ENCODE results near the gene PCDH12.

DNA sequence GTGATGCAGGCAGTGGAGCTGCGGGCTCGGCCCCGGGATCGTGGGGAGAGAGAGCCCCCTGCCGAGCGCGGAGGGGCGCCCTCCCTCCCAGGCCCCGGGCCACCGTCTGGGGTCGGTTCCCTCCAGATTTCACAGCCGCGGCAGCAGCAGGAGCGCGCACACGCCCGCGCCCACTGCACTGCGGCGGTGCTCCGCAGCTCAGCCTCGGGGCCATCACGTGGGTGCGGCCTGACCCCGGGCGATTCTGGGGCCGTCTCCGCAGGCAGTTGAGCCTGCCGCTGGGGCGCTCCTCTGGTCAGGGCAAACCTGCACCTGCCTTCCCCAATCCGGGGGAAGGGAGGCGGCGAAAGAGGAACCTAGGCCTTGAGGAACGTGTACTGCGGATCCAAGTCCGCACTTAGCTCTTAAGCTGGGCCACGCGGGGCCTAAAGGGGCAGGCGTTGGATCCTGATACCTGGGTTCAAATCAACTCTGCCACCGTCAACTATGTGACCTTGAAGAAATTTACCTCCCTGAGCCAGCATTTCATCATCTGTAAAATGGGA lies 43.7 kb downstream of the PCDH12 start:
- TF ChIP-seq POLR2AphosphoS5 (IDR thresholded peaks at IDR 0.05; ENCODE audit: insufficient read depth in 1 of 2, low read depth in 1 of 2) (peak in 1 of 2 donors; percentile 20), POLR2A (IDR thresholded peaks at IDR 0.05) (no peak), CTCF (IDR thresholded peaks at IDR 0.05) (peak in 1 of 3 experiments; percentile 33)

Measured in vagina (tissue), 2 donors.